ENCODE measurements around the gene PLCB1.
A peak's percentile ranks its signal among the peaks of the same experiment; 100 is the strongest.

PLCB1 gene

DNA sequence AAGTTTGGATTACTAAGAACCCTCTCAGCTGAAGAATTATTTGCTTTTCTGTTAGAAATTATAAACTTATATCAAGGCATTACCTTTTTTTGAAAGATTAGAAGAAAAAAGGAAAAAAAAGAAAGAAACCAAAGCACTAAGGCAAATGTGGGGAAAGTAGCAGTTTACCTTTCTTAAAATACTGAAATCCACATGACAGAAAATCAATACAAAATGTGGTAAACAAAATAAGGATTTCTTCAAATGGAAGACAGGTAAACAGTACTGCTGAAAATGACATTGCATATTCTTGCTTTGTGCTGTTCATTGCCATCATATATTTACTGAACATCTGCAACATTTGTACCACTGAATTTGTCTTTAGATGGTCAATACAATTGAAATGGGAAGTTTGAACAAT lies 525.6 kb downstream of the PLCB1 start:
- DNase-seq (ENCODE audit: low read depth), result no peak

DNA sequence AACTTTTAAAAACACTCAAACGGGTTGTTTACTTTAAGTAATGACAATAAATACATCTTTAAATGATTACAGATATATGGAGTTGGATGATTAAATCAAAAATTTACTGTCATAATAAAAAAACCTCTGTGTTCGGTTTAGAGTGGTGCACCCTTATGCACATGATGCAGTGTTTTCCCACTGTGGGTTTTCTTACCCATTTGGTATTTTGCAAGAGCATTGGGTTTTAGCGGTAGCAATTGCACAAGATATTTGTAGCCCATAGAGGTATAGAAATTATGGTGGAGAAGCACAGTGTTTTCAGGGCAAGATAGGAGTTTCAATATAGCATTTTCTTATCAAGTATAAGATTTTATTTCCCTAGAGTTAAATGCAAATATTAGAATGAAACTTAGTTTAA lies 526.0 kb downstream of the PLCB1 start:
- DNase-seq (ENCODE audit: low read depth), result no peak

DNA sequence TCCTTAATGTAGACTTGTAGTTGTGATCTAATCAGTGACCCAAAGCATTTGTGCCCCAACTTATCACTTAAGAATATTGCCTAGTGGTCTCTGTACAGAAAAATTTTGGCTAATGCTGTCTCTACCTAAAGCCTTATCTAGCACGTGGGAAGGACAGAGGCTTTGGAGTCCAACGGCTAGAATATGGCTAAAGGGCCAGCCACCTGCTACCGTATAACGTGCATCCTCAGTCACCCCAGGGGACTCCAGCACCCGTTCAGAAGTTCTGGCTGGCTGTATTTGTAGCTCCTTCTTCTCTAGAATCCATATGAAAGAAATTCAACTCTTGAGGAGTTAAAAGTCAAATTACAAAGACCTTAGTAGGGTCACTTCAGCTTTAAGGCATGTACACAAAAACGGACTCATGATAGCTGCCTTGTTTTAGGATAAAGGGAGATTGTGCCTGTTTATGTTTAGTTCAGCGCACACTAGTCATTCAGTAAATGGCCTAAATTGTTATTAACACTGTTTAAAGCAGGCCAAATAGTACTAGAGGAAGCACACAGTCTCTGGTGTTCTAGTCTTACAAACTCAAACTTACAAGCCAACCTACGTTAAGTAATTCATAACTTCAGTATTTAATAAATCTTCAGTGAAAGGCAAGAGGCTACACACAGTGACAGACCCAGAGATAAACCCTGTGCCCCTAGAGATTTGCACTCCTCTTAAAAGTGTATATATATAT lies 529.3 kb downstream of the PLCB1 start:
- no peak for DNase-seq (ENCODE audit: low read depth)

DNA sequence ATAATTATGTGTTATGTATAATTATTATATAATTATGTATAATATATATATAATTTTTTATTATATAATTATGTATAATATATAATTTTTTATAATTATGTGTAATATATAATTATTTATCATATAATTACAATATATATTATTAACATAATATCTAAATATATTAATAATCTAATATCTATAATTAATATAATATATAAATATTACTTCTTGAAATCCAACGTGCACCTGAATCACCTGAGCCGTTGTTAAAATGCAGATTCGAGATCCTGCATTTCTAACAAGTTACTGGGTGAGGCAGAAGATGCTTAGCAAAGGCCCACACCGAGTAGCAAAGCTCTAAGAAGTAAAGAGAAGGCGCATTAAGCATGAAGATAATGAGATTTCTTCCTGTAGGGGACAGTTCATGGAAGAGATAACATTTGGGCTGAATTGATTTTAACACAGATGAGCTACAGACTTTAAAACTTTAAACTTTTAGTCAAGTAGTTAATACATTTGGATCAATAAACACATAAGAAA lies 530.4 kb downstream of the PLCB1 start:
- DNase-seq (ENCODE audit: low read depth), result no peak

DNA sequence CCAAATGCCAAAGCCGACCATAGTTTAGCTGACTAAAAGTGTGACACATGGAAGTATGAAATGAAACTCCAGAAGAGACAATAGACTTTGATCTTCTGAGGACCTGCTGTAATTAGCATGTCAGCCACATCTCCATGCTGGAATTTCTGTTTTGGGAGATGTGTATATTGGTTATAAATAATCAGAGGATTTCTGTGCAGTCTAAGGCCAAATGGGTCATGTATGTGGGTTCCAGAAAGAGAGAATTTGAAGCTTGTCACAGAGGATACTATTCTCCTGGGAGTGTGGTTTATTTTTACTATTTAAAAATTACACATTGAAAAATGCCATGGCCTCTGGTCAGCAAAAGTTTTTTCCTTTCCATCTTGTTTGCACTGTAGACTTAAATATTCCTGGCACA lies 531.4 kb downstream of the PLCB1 start:
- DNase-seq (ENCODE audit: low read depth), result no peak

DNA sequence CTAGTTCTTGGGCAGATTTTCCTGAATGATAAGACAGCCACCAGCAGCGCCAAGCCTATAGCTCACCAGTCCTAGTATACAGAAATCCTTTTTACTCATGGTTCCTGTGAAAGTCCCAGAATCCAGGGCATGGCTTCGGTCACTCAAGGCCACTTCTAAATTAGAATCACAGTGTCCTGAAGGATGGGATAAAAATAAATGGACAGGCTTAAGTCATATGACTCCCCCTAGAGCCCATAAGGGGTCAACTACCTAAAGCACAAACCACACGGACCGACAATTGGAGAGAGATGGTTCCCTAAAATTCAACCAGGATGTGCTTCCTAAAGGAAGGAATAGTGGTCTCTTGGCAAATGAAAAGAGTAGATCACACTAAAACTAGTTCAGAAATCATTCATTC lies 532.7 kb downstream of the PLCB1 start:
- DNase-seq (ENCODE audit: low read depth), result no peak

DNA sequence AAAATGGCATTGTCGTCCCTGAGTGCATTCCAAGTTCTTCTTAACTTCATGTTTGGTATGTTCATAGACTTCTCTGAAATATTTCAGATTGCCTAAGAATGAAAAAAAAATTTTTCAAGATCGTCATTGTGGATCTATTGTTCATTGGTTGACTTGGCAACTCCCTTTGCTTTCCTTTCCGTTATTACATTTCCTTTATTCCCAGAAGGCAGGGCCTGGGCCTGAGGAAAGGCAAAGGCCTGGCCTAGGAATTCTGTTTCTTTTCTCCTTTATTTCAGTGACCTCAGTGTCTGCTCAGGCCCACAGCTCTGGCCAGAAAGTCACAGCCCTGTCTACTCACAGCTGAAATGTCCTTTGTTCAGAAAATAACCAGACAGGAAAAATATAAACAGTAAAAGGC lies 535.2 kb downstream of the PLCB1 start:
- no peak for DNase-seq (ENCODE audit: low read depth)

DNA sequence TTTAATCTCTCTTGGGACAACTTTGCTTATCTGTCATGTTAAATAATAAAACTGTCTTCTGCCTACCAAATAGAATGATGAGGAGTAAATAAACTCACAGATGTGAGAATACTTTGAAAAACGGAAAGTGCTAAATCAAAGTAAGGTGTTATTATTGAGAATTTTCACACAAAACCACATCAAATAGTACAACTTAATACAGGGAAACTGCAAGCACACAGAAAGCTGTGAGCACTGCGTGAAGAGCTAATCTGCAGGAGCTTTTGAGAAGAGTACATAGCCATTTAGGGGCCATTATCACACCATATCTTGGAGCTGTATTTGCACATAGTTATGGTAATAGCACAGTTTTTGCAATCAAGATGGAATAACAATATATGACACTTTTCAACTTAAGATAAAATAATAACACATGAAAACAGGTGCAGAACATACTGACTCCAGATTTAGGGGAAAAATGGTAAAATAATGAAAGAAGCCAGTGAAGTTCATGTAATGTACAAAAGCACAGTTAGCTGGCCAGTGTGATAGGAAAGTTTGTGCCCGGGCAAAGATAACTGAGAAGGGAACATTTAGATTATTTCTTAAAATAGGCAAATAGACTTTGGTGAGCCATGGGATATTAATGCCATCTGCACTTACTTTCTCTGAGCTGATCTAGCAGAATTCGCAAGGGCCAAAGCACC lies 538.3 kb downstream of the PLCB1 start:
- DNase-seq (ENCODE audit: low read depth), result no peak

DNA sequence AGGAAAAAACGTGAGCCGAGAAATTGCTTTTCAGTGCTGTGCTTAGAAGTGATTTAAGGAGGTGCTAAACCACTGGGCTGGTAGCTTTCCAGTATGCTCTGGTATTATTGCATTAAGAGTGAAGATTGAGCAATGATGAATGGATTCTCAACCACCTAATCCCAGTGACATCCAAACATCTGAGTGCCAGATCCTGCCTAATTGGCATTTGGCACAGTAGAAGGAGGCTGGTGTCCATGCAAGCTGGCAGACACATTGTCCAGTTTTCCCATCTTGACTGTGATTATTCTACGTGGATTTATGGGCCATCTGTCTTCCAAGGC lies 538.8 kb downstream of the PLCB1 start:
- DNase-seq (ENCODE audit: low read depth), result no peak

DNA sequence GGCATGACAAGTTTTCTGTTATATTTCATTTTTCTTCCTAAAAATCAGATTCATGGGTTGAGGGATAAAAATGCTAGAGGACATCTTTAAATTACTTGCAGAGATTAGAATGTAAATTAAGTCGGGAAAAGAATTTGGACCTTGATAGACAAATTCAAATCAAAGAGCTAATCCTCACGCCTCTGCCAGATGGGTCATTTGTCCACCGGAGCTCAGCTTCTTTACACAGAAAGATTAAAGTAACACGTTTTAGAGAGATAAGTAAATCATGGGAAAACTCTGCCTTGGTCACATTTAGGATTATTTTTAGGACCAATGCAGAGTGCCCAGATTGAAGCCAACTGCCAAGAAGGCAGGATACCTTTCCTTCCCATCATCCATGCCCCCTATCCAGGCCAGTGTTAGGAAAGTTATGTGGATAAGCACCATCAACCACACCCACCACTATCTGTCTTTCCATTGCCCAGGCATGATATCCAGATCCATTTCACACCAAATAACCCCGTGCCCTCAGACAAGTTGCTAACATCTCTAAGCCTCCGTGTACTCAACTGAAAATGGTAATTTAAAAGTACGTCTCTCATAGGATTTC lies 539.4 kb downstream of the PLCB1 start:
- no peak for DNase-seq (ENCODE audit: low read depth)

DNA sequence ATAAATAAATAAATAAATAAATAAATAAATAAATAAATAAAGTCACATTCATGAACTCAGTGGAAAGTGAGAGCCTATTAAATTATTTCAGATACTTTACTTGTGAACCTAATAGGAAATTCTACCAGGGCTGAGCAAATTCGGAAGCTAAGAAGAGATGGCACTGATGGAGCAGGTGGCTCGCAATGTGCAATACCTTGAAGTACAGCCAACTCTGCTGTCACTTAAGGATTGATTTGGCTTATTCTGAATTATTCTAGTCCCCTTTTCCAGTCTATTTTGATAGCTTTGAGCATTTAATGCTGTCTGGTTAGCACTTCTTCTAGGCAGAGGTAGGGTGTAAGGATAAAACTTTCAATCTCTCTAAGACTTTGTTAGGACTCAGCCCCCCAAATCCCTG lies 541.0 kb downstream of the PLCB1 start:
- DNase-seq (ENCODE audit: low read depth), result no peak

DNA sequence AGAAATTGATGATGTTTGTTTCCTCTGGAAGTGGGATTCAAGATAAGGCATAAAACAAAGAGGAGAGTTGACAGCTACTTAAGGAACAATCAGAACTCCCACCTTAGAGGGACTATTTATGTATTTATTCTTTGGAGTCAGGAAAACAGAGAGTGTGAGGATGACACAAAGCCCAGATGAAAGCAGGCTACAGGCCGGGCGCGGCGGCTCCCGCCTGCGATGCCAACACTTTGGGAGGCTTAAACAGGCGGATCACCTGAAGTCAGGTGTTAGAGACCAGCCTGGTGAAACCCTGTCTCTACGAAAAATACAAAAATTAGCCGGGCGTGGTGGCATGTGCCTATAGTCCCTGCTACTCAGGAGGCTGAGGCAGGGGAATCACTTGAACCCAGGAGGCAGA lies 543.8 kb downstream of the PLCB1 start:
- no peak for DNase-seq (ENCODE audit: low read depth)

DNA sequence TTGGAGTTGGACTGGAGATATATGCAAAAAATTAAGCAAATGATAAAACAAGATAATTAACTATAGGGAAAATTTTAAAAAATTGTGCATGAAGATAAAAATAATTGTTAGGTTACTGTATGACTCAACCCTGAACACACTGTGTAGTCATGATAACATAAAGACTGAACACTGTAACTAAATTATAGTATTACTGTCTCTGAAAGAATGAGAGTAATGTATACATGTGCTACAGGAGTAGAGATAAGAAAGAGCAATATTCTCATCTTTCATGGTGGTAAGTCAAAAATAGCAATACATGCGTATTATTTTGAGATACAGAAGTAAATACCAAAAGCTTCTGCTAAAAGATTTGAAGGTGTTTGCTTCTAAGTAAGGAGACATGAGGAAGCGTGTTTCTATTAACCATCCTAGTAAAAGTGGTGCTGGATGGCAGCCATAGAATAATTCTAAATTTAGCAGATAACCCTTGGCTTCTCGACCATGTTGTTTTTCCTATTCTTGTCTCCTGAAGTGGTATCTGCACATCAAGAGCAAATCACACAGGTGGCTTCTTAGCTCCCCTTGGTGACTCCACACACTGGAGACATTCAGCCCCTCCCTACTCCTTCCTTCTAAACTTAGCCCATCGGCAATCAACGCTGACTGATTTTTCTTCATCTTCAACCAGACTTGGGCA lies 546.2 kb downstream of the PLCB1 start:
- DNase-seq (ENCODE audit: low read depth), result no peak

DNA sequence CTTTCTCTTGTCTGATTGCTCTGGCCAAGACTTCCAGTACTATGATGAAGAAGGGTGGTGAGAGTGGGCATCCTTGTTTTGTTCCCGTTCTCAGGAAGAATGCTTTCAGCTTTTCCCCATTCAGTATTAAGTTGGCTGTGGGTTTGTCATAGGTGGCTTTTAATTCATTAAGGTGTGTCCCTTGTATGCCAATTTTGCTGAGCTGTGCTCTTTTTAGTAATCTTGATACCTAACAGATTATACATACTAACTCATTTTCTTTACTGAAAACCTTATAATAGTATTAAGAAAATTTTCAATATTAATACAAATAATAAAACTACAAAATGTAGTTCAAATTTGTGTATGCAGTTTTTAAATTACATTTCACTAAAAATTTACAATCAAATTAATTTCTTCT lies 557.3 kb downstream of the PLCB1 start:
- DNase-seq (ENCODE audit: low read depth), result no peak

DNA sequence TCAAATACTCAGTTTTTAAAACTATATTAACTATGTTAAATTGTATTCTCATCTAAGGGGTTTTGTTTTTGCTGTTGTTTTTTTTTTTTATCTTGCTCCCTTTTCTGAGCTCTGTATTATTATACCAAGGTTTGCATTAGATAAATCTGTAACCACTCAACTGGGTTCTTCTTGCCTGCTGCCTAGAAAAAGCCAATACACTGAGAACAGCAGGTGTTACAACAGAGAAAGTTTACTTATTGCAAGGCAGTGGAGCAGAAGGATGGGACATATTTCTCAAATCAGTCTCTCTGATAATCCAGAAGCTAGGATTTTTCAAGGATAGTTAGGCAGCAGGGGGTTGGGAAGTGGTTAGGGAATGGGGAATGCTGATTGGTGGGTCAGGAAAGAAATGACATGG lies 558.0 kb downstream of the PLCB1 start:
- no peak for DNase-seq (ENCODE audit: low read depth)

DNA sequence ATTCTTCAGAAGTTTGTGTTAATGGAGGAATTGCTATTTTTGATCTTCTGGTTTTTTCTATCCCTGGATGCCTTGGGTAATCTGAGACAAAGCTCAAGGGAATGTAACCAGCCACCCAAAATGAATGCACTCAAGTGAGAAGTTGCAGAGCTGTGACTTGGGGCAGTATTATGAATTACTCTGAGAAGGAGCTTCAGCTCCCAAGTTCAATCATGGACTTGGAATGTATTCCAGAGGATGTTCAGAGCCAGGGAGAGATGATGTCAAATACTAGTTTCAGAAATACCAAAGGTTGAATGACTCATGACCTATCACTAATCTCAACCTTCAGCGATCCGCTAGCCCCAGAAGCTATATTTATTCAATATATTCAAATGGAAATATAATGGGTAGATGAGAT lies 561.6 kb downstream of the PLCB1 start:
- no peak for DNase-seq (ENCODE audit: low read depth)

DNA sequence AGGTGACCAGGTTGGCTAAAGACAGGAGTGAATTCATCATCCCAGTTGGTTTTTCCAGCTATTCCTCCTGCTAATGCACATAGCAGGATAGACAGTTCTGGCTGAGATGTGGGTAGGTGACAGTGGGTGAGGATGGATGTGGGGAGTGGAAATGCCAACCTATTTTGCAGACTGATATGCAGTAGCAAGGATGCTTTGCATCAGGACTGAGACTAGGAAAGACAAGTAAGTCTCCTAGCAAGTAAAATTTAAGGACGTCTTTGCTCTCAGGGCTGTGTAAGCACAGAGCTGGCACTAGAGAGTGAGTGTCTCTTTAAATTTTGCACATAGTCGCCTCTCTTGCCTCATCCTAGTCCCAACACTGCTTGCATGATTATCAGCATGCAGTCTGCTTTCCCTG lies 568.7 kb downstream of the PLCB1 start:
- no peak for DNase-seq (ENCODE audit: low read depth)

DNA sequence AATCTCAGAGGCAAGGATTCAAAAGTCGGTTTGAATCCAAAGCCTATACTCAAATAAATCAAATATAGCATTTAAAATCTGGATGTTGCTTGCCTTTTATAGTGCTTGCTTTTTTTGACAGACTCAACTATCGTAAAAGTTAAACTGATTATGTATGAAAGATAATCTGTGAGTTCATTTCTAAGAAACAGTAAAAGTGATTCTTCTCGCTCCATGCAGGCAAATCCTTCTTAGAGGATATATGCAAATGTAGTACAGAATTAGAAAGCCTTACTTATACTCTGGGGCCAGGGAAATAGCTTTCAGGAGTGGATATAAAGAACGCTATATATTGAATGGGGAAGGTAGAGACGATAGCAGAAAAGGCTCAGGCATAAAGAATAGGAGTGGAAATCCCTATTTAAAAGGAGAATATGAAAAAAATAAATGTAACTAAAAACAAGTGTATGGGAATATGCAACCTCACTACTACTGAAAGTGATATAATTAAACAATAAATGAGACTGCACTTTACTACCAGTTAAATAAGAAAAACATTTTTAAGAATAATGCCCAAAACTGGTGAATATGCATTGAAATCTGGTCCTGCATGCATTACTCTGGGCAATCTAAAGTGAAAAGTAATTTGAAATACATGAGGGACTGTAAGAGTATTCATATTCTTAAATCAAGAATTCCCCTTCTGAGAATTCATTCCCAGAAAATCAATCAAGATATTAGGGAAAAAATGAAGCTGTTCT lies 575.1 kb downstream of the PLCB1 start:
- no peak for DNase-seq (ENCODE audit: low read depth)

DNA sequence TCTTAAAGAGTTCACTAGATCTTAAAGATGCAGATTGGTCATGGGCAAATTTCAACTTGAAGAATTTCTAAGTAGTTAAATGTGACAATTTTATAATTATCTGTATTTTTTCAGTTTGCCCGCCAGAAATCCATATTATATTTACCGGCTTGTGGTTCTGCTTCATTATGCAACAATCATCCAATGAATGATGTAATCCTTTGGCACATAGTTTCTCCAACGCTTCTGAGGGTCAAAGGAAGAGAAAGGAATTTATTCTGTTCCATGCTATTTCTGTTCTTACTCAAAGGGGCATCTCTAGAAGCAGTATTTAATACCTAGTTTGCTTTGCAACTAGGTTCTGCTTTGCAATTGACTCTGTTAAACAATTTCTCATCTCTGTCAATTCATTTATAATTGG lies 577.6 kb downstream of the PLCB1 start:
- no peak for DNase-seq (ENCODE audit: low read depth)

DNA sequence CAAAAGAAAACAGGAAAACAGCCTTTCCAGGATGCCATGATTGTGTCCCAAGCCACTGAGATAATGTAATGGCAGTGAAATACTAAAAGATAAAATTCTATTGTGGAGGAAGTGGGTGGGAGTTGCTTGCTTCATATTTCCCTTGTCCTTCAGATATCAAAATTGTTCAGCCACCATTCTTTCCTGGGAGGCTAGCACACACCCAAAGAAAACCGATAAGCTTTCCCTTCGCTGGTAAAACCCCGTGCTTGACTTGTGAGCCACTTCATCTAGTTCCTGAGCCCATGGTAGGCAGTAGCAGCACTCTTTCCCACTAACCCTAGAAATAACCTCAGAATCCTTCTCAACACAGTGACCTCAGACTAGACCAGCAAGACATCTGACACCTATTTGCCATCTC lies 579.4 kb downstream of the PLCB1 start:
- peak; percentile 32 for DNase-seq (ENCODE audit: low read depth)

DNA sequence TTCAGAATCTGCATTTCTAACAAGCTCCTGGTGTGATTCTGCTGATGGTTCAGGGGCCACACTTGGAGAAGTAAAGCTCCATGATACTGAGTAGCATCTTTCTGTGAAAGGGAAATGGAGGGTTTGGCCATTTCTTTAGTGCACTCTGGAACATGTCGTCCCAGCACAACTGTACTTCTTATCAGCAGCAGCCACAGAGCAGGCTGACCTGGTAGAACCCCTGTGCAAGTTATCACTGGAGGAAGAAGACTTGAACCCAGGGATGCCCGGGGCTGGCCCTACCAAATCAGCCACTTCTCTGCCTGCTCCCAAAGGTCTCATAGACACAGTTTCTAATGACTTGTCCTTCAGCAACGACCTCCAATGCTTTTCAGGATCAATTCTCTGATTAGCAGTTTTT lies 582.1 kb downstream of the PLCB1 start:
- DNase-seq (ENCODE audit: low read depth), result no peak

DNA sequence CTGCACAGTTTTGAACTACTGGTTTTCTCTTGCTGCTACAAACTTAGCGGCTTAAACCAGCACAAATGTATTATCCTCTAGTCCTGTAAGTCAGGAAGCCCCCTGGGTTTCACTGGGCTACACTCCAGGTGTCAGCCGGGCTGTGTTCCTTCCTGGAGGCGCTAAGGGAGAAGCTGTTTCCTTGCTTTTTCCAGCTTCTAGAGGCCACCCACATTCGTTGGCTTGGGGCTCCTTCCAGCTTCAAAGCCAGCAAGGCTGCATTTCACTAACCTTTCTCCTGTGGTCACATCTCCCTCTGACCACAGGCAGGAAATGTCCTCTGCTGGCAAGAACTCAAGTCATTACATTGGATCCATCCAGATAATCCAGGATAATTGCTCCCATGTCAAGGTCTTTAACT lies 586.2 kb downstream of the PLCB1 start:
- no peak for DNase-seq (ENCODE audit: low read depth)

All from CMK (cell line).